Prostate gland (tissue), 2 donors: ENCODE results near the gene BRSK1.

ENCODE experiments used
- POLR2AphosphoS5 ChIP-seq: sonication (generic); formaldehyde crosslinking; IDR thresholded peaks from one replicate; pipeline ENCODE4 v1.6.1; 2017; ENCODE audit warnings: antibody characterized with exemption
- TF ChIP-seq, protein P1 (sequence below), 4 experiments: fragments of 200-600 bp in 2 of 4; fragments of 450-650 bp in 2 of 4; sonication (generic) in 2 of 4; IDR thresholded peaks; 1 replicate in 3 of 4; 2 replicates in 1 of 4; pipeline ENCODE4 v1.5.1; 2016 to 2019; ENCODE audit warnings: antibody characterized with exemption in 4 of 4, mild to moderate bottlenecking in 2 of 4, moderate library complexity in 2 of 4

GRCh38 chr19:55270172-55270942 is 13.4 kb upstream of the BRSK1 start:
- no peak for TF ChIP-seq POLR2AphosphoS5
- TF ChIP-seq, protein P1, sequence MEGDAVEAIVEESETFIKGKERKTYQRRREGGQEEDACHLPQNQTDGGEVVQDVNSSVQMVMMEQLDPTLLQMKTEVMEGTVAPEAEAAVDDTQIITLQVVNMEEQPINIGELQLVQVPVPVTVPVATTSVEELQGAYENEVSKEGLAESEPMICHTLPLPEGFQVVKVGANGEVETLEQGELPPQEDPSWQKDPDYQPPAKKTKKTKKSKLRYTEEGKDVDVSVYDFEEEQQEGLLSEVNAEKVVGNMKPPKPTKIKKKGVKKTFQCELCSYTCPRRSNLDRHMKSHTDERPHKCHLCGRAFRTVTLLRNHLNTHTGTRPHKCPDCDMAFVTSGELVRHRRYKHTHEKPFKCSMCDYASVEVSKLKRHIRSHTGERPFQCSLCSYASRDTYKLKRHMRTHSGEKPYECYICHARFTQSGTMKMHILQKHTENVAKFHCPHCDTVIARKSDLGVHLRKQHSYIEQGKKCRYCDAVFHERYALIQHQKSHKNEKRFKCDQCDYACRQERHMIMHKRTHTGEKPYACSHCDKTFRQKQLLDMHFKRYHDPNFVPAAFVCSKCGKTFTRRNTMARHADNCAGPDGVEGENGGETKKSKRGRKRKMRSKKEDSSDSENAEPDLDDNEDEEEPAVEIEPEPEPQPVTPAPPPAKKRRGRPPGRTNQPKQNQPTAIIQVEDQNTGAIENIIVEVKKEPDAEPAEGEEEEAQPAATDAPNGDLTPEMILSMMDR (IDR thresholded peaks at IDR 0.05) = no peak
